Hepatocyte (in vitro differentiated cells): ENCODE results near the gene TNNT3.

Experiments used
- CTCF ChIP-seq: fragments of 200-600 bp; sonication (generic); IDR thresholded peaks from 2 replicates; pipeline ENCODE4 v1.5.1; 2016; ENCODE audit warnings: antibody characterized with exemption, mild to moderate bottlenecking; ENCODE audit not compliant: poor library complexity
- EZH2 ChIP-seq: fragments of 200-600 bp; sonication (generic); IDR thresholded peaks from 2 replicates; pipeline ENCODE4 v1.6.1; 2016; ENCODE audit warnings: antibody characterized with exemption, mild to moderate bottlenecking, borderline replicate concordance

GRCh38 chr11:1964348-1964747, 44.8 kb downstream of the TNNT3 start:
- TF ChIP-seq CTCF (no peak), EZH2 (no peak)
